ENCODE data around the gene LMLN. TPM values are rescaled to one million over a fixed set of nuclear protein-coding genes. Genes with fewer than 3 reads are reported as not detected.

LMLN gene
- total and polyA plus RNA-seq, 2 experiments from 2014 or later, result 3.1 to 6.2 TPM

GRCh38 chr3:197970588-197970987, 10.6 kb downstream of the LMLN start:
- no peak overlapping the region for H3K27ac ChIP-seq
- no peaks in the 10 kb centered on the region for H3K9me2 ChIP-seq (ENCODE audit: insufficient read depth)
- H3K4me1 ChIP-seq (ENCODE audit: insufficient read depth), result no peaks in the 10 kb centered on the region
- no peaks in the 10 kb centered on the region for H3K36me3 ChIP-seq (ENCODE audit: low read depth)
- H3K4me2 ChIP-seq (ENCODE audit: unreplicated experiment), result no peak overlapping the region
- H3K9me3 ChIP-seq (ENCODE audit: low read depth), result no peaks in the 10 kb centered on the region
- H3K79me2 ChIP-seq (ENCODE audit: insufficient read depth), result no peaks in the 10 kb centered on the region
- TF ChIP-seq EZH2phosphoT487 (IDR thresholded peaks at IDR 0.05; ENCODE audit: insufficient read depth, low read depth) (no peak), EZH2 (IDR thresholded peaks at IDR 0.05; ENCODE audit: insufficient read depth, poor library complexity, severe bottlenecking) (no peak)
- WGBS, 2 experiments (ENCODE audit: low coverage in 1 of 2, low lambda C conversion rate in 2 of 2, missing lambda C conversion rate in 2 of 2), result 53 to 61% methylated on average over 3 of the region's 3 CpGs
- H3K4me3 ChIP-seq, result no peak overlapping the region
- H2AFZ ChIP-seq, result no peak overlapping the region
- DNase-seq, result no peak
- H4K20me1 ChIP-seq (ENCODE audit: insufficient read depth), result no peaks in the 10 kb centered on the region
- H3F3A ChIP-seq (ENCODE audit: insufficient read depth), result no peaks in the 10 kb centered on the region
- no peak overlapping the region for H3K9ac ChIP-seq
- no peaks in the 10 kb centered on the region for H3K27me3 ChIP-seq (replicated peaks; ENCODE audit: insufficient read depth)
- in situ Hi-C loops (cut with MboI), result no loop called here

- Histone ChIP-seq H3K9me2 (ENCODE audit: insufficient read depth) (no peaks in the 10 kb centered on the region), H3K4me2 (ENCODE audit: unreplicated experiment) (no peak overlapping the region), H4K20me1 (ENCODE audit: insufficient read depth) (no peaks in the 10 kb centered on the region), H3K36me3 (ENCODE audit: low read depth) (no peaks in the 10 kb centered on the region), H3K9me3 (ENCODE audit: low read depth) (no peaks in the 10 kb centered on the region), H3K4me1 (ENCODE audit: insufficient read depth) (no peaks in the 10 kb centered on the region), H3K9ac (no peak overlapping the region), H3K79me2 (ENCODE audit: insufficient read depth) (no peaks in the 10 kb centered on the region), H3K27ac (no peak overlapping the region), H3K27me3 (replicated peaks; ENCODE audit: insufficient read depth) (no peaks in the 10 kb centered on the region), H3K4me3 (no peak overlapping the region), H3F3A (ENCODE audit: insufficient read depth) (no peaks in the 10 kb centered on the region), H2AFZ (no peak overlapping the region)
- no peak for DNase-seq
- TF ChIP-seq EZH2phosphoT487 (IDR thresholded peaks at IDR 0.05; ENCODE audit: insufficient read depth, low read depth) (no peak), EZH2 (IDR thresholded peaks at IDR 0.05; ENCODE audit: insufficient read depth, poor library complexity, severe bottlenecking) (no peak)
- 86 to 92% methylated on average over 1 of the region's 1 CpG for WGBS, 2 experiments (ENCODE audit: low coverage in 1 of 2, low lambda C conversion rate in 2 of 2, missing lambda C conversion rate in 2 of 2)
- in situ Hi-C loops (cut with MboI), result no loop called here
Measured at GRCh38 chr3:197974016-197974415, 14.0 kb downstream of the LMLN start.

- Histone ChIP-seq H3K9me3 (ENCODE audit: low read depth) (no peaks in the 10 kb centered on the region), H4K20me1 (ENCODE audit: insufficient read depth) (no peaks in the 10 kb centered on the region), H2AFZ (no peak overlapping the region), H3F3A (ENCODE audit: insufficient read depth) (no peaks in the 10 kb centered on the region), H3K4me3 (no peak overlapping the region), H3K4me1 (ENCODE audit: insufficient read depth) (no peaks in the 10 kb centered on the region), H3K4me2 (ENCODE audit: unreplicated experiment) (no peak overlapping the region), H3K36me3 (ENCODE audit: low read depth) (no peaks in the 10 kb centered on the region), H3K27me3 (replicated peaks; ENCODE audit: insufficient read depth) (no peaks in the 10 kb centered on the region), H3K79me2 (ENCODE audit: insufficient read depth) (no peaks in the 10 kb centered on the region), H3K9me2 (ENCODE audit: insufficient read depth) (no peaks in the 10 kb centered on the region), H3K27ac (no peak overlapping the region), H3K9ac (no peak overlapping the region)
- in situ Hi-C loops (cut with MboI), result no loop called here
- WGBS, 2 experiments (ENCODE audit: low coverage in 1 of 2, low lambda C conversion rate in 2 of 2, missing lambda C conversion rate in 2 of 2), result 95 to 96% methylated on average over 8 of the region's 8 CpGs
- DNase-seq, result no peak
- TF ChIP-seq EZH2 (IDR thresholded peaks at IDR 0.05; ENCODE audit: insufficient read depth, poor library complexity, severe bottlenecking), result no peak
- TF ChIP-seq EZH2phosphoT487 (IDR thresholded peaks at IDR 0.05; ENCODE audit: insufficient read depth, low read depth), result no peak
Measured at GRCh38 chr3:197975311-197975710, 15.3 kb downstream of the LMLN start.

- TF ChIP-seq EZH2 (IDR thresholded peaks at IDR 0.05; ENCODE audit: insufficient read depth, poor library complexity, severe bottlenecking) (no peak), EZH2phosphoT487 (IDR thresholded peaks at IDR 0.05; ENCODE audit: insufficient read depth, low read depth) (no peak)
- Histone ChIP-seq H3K4me2 (ENCODE audit: unreplicated experiment) (no peak overlapping the region), H3K27ac (no peak overlapping the region), H3K79me2 (ENCODE audit: insufficient read depth) (no peaks in the 10 kb centered on the region), H3K27me3 (replicated peaks; ENCODE audit: insufficient read depth) (no peaks in the 10 kb centered on the region), H3K9me2 (ENCODE audit: insufficient read depth) (no peaks in the 10 kb centered on the region), H3K4me3 (no peak overlapping the region), H3K9ac (no peak overlapping the region), H4K20me1 (ENCODE audit: insufficient read depth) (no peaks in the 10 kb centered on the region), H3F3A (ENCODE audit: insufficient read depth) (no peaks in the 10 kb centered on the region), H3K9me3 (ENCODE audit: low read depth) (no peaks in the 10 kb centered on the region), H2AFZ (no peak overlapping the region), H3K4me1 (ENCODE audit: insufficient read depth) (no peaks in the 10 kb centered on the region), H3K36me3 (ENCODE audit: low read depth) (no peaks in the 10 kb centered on the region)
- in situ Hi-C loops (cut with MboI), result no loop called here
- WGBS, 2 experiments (ENCODE audit: low coverage in 1 of 2, low lambda C conversion rate in 2 of 2, missing lambda C conversion rate in 2 of 2), result 95 to 100% methylated on average over 1 of the region's 1 CpG
- DNase-seq, result no peak
Measured at GRCh38 chr3:197983076-197983475, 23.1 kb downstream of the LMLN start.

- WGBS, 2 experiments (ENCODE audit: low coverage in 1 of 2, low lambda C conversion rate in 2 of 2, missing lambda C conversion rate in 2 of 2), result 85 to 88% methylated on average over 4 of the region's 4 CpGs
- Histone ChIP-seq H3K36me3 (ENCODE audit: low read depth) (no peaks in the 10 kb centered on the region), H3K9me2 (ENCODE audit: insufficient read depth) (no peaks in the 10 kb centered on the region), H3K9ac (no peak overlapping the region), H3K4me1 (ENCODE audit: insufficient read depth) (no peaks in the 10 kb centered on the region), H3K4me2 (ENCODE audit: unreplicated experiment) (no peak overlapping the region), H3K4me3 (no peak overlapping the region), H3F3A (ENCODE audit: insufficient read depth) (no peaks in the 10 kb centered on the region), H4K20me1 (ENCODE audit: insufficient read depth) (no peaks in the 10 kb centered on the region), H3K27ac (no peak overlapping the region), H3K27me3 (replicated peaks; ENCODE audit: insufficient read depth) (no peaks in the 10 kb centered on the region), H2AFZ (no peak overlapping the region), H3K9me3 (ENCODE audit: low read depth) (no peaks in the 10 kb centered on the region), H3K79me2 (ENCODE audit: insufficient read depth) (no peaks in the 10 kb centered on the region)
- in situ Hi-C loops (cut with MboI), result no loop called here
- DNase-seq, result no peak
- TF ChIP-seq EZH2phosphoT487 (IDR thresholded peaks at IDR 0.05; ENCODE audit: insufficient read depth, low read depth), result no peak
- no peak for TF ChIP-seq EZH2 (IDR thresholded peaks at IDR 0.05; ENCODE audit: insufficient read depth, poor library complexity, severe bottlenecking)
Measured at GRCh38 chr3:197989651-197990050, 29.6 kb downstream of the LMLN start.
